Transverse colon (tissue), 4 donors: Measurements from ENCODE around the gene UBL5. TPM values are rescaled to one million over a fixed set of nuclear protein-coding genes. Genes with fewer than 3 reads are reported as not detected.

Source experiments
- DNase-seq: peaks from one replicate; pipeline ENCODE4 v3.0.0-alpha.2; 2019
- H3K27ac ChIP-seq, 4 donors: fragments of 200-600 bp; sonication (generic); 2 replicates each; pipeline ENCODE4 v1.5.1; 2016 to 2018; ENCODE audit warnings: inconsistent platforms in 4 of 4
- H3K27me3 ChIP-seq: fragments of 200-600 bp; sonication (generic); 2 replicates; pipeline ENCODE4 v1.5.1; 2017; ENCODE audit warnings: inconsistent platforms
- H3K36me3 ChIP-seq, 4 donors: fragments of 200-600 bp; sonication (generic); 2 replicates each; pipeline ENCODE4 v1.5.1; 2017 to 2019; ENCODE audit warnings: inconsistent platforms in 4 of 4
- H3K4me1 ChIP-seq, 4 donors: fragments of 200-600 bp; sonication (generic); 2 replicates each; pipeline ENCODE4 v1.5.1; 2017 to 2020; ENCODE audit warnings: inconsistent platforms in 4 of 4
- H3K4me3 ChIP-seq, 4 donors: fragments of 200-600 bp; sonication (generic); 1 replicate in 1 of 4; 2 replicates in 3 of 4; pipeline versions ENCODE4 v1.5.1 to v1.6.1; 2017 to 2019; ENCODE audit warnings: inconsistent platforms in 4 of 4
- H3K9me3 ChIP-seq, 2 donors: fragments of 200-600 bp; sonication (generic); 2 replicates each; pipeline ENCODE4 v1.5.1; 2017 to 2019; ENCODE audit warnings: inconsistent platforms in 2 of 2
- CTCF ChIP-seq, 5 experiments: fragments of 200-600 bp in 3 of 5; fragments of 450-650 bp in 2 of 5; sonication (generic) in 3 of 5; IDR thresholded peaks; 1 replicate in 2 of 5; 2 replicates in 3 of 5; pipeline ENCODE4 v1.5.1; 2016 to 2017; ENCODE audit warnings: antibody characterized with exemption in 5 of 5, inconsistent platforms in 3 of 5, mild to moderate bottlenecking in 2 of 5, moderate library complexity in 1 of 5
- EP300 ChIP-seq: sonication (generic); formaldehyde crosslinking; IDR thresholded peaks from one replicate; pipeline ENCODE4 v1.6.1; 2017; ENCODE audit warnings: antibody characterized with exemption, low read depth
- POLR2A ChIP-seq: fragments of 450-650 bp; IDR thresholded peaks from one replicate; pipeline ENCODE4 v1.6.1; 2016; ENCODE audit warnings: antibody characterized with exemption, mild to moderate bottlenecking, moderate library complexity
- POLR2AphosphoS5 ChIP-seq, 3 donors: sonication (generic); formaldehyde crosslinking; IDR thresholded peaks; one replicate each; pipeline ENCODE4 v1.6.1; 2016; ENCODE audit warnings: antibody characterized with exemption in 3 of 3
- WGBS, 2 donors: methylation state at CpG; one replicate each; pipeline ENCODE4 v1.1.5; 2018; ENCODE audit warnings: low coverage in 1 of 2; 5-methylcytosine and 5-hydroxymethylcytosine counted together
- in situ Hi-C, 4 donors: fragments of 200-750 bp; cut with MboI; loops; one replicate each; pipeline versions ENCODE4 v1.15.0 to v1.15.1; 2017; ENCODE audit warnings: low sequenced_read_pairs in 3 of 4, low pct_ligation_motif_present in 1 of 4, low pct_unique_long_range_greater_than_20kb in 1 of 4
- intact Hi-C: fragments of 100-400 bp; cut with DNase I; formaldehyde crosslinking; loops from one replicate; pipeline ENCODE4 v1.15.1; 2023; ENCODE audit warnings: low total_unique reads
- total RNA-seq, 4 donors: library from RNA; depleted of rRNA; stranded (reverse); fragments of >200 nt; gene quantifications; one replicate each; pipeline ENCODE4 v1.1.0, GENCODE V29; 2016

The UBL5 gene
- total RNA-seq, 4 donors from 2014 or later = 61.0 to 563 (median 249) TPM

GRCh38 chr19:9834307-9834725 is 6.6 kb downstream of the UBL5 start:
- DNase-seq = no peak
- peaks cover 8 to 13% (median 10%) of the 10 kb centered on the region in 4 donors for H3K4me1 ChIP-seq
- H3K4me3 ChIP-seq = peak overlapping the region in 3 of 4 donors; percentile 81 to 99 (median 98)
- WGBS, 2 donors = 56 to 62% methylated on average over 5 to 6 of the region's 6 CpGs
- intact Hi-C loops (no loop called here), in situ Hi-C loops (no loop called here)
- no peaks in the 10 kb centered on the region for H3K9me3 ChIP-seq
- H3K27me3 ChIP-seq = no peaks in the 10 kb centered on the region
- H3K36me3 ChIP-seq = peaks cover 0 to 7% (median 3%) of the 10 kb centered on the region in 4 donors
- TF ChIP-seq EP300 = no peak
- TF ChIP-seq POLR2A = no peak
- TF ChIP-seq POLR2AphosphoS5 (IDR thresholded peaks at IDR 0.05) = no peak
- TF ChIP-seq CTCF (IDR thresholded peaks at IDR 0.05) = no peak
- peak overlapping the region; percentile 68 to 85 (median 78) for H3K27ac ChIP-seq

- DNase-seq = peak; percentile 100
- H3K27me3 ChIP-seq = no peaks in the 10 kb centered on the region
- intact Hi-C loops = no loop called here
- H3K27ac ChIP-seq = peak within 1 kb of the TSS; percentile 79 to 89 (median 84)
- 0% methylated on average over 49 of the region's 73 CpGs; no CpG with 5 or more reads in 1 of the 2 donors for whole genome bisulfite sequencing, 2 donors
- H3K36me3 ChIP-seq = peaks cover 0 to 3% (median 1%) of the 10 kb centered on the region in 4 donors
- H3K9me3 ChIP-seq = no peaks in the 10 kb centered on the region
- TF ChIP-seq POLR2A = peak; percentile 29
- no peak for TF ChIP-seq EP300
- peak in 4 of 5 experiments; percentile 58 to 73 (median 60) for TF ChIP-seq CTCF (IDR thresholded peaks at IDR 0.05)
- TF ChIP-seq POLR2AphosphoS5 (IDR thresholded peaks at IDR 0.05) = peak; percentile 61 to 68 (median 67)
- in situ Hi-C loops = no loop called here
- peak within 1 kb of the TSS; percentile 62 to 99 (median 90) for H3K4me3 ChIP-seq
- peaks cover 8 to 13% (median 10%) of the 10 kb centered on the region in 4 donors for H3K4me1 ChIP-seq
These were observed 7.2 kb downstream of the UBL5 start, which contains the start of gene PIN1 for GRCh38 chr19:9834726-9835506. TSS of gene PIN1 (plus strand) at chr19:9835318. CDS start at chr19:9835345, 27 bp downstream.

- Histone ChIP-seq H3K4me3 (peak overlapping the region; percentile 62 to 99 (median 90)), H3K27ac (peak overlapping the region; percentile 75 to 89 (median 82)), H3K9me3 (no peaks in the 10 kb centered on the region), H3K27me3 (no peaks in the 10 kb centered on the region), H3K36me3 (peaks cover 0 to 3% (median 0%) of the 10 kb centered on the region in 4 donors), H3K4me1 (peaks cover 8 to 13% (median 10%) of the 10 kb centered on the region in 4 donors)
- in situ Hi-C loops (no loop called here), intact Hi-C loops (no loop called here)
- DNase-seq = peak; percentile 20
- WGBS, 2 donors = 3 to 20% methylated on average over 3 to 20 of the region's 28 CpGs
- TF ChIP-seq POLR2A (no peak), CTCF (IDR thresholded peaks at IDR 0.05) (no peak), POLR2AphosphoS5 (IDR thresholded peaks at IDR 0.05) (no peak), EP300 (no peak)
These were observed 7.8 kb downstream of the UBL5 start for GRCh38 chr19:9835507-9835949.

GRCh38 chr19:9836021-9836420 is 8.3 kb downstream of the UBL5 start:
- Histone ChIP-seq H3K27me3 (no peaks in the 10 kb centered on the region), H3K4me1 (peaks cover 8 to 13% (median 10%) of the 10 kb centered on the region in 4 donors), H3K27ac (peak overlapping the region in 1 of 4 donors; percentile 89), H3K4me3 (peak overlapping the region; percentile 62 to 99 (median 90)), H3K36me3 (peaks cover 0 to 7% (median under 1%) of the 10 kb centered on the region in 4 donors), H3K9me3 (no peaks in the 10 kb centered on the region)
- 2% methylated on average over 5 of the region's 5 CpGs; no CpG with 5 or more reads in 1 of the 2 donors for WGBS, 2 donors
- TF ChIP-seq POLR2AphosphoS5 (IDR thresholded peaks at IDR 0.05) (no peak), POLR2A (no peak)
- intact Hi-C loops = no loop called here
- in situ Hi-C loops = no loop called here
- DNase-seq = no peak
